Measurements from ENCODE around the gene PRAC1. TPM values are rescaled to one million over a fixed set of nuclear protein-coding genes. Genes with fewer than 3 reads are reported as not detected.
A peak's percentile ranks its signal among the peaks of the same experiment; 100 is the strongest.

The PRAC1 gene
- total RNA-seq, 1 experiment from 2014 or later = not detected

DNA sequence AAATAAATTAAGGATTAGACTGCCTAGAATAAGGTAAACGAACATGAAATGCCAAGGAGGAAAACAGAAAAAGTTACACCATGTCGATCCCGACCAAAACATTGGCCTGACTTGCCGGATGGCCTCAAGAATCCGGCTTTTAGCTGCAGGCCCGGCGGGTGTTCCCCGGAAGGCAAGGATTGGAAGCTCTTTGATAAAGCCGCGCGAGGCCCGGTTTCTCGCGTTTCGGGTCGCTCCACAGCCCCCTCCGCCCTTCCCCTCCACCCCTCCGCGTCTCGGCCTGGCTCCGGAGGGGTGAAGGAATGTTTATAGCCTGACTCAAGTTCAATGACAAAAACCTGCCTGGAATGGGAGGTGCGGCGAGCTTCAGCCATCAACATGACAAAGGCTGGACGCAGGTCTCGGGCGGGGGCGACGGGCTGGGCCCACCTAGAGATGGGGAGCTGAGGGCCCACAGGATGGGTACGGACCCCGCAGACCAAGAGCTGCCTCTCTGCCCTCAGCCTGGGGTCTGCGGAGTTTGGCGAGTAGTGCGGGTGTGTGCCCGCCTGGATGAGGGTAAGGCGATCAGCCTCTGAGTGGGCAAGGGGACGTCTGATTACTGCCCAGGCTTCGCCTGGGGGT, 2.6 kb downstream of the PRAC1 start:
- H3K9ac ChIP-seq (ENCODE audit: extremely low read depth, insufficient read length, low read length) = no peak overlapping the region
- H3K4ac ChIP-seq (ENCODE audit: low read depth, low read length) = no peak overlapping the region
- no peak overlapping the region for H3T11ph ChIP-seq (ENCODE audit: low read length)
- no peaks in the 10 kb centered on the region for H4K20me1 ChIP-seq (ENCODE audit: control insufficient read depth, insufficient read depth, insufficient read length)
- Mint-ChIP-seq H3K4me3 (peak overlapping the region; percentile 40 to 66; a peak in 3 of 5 replicates), H3K27me3 (ENCODE audit: low read depth) (peaks cover 100% of the 10 kb centered on the region), H3K27ac (peak overlapping the region in 1 of 3 experiments; percentile 31; a peak in 1 of 7 replicates), H3K4me1 (peaks cover 40 to 49% of the 10 kb centered on the region in 2 experiments), H3K9me3 (peaks cover 0 to 11% of the 10 kb centered on the region in 2 experiments; a peak in 2 of 5 replicates), H3K36me3 (ENCODE audit: insufficient read depth in 1 of 3, low read depth in 3 of 3) (no peaks in the 10 kb centered on the region)
- no peak overlapping the region for H4K5ac ChIP-seq (ENCODE audit: insufficient read length, low read depth, low read length)
- no CpG with 5 or more reads among the region's 37 CpGs for WGBS (ENCODE audit: extremely low coverage, insufficient read length, low lambda C conversion rate)
- no peaks in the 10 kb centered on the region for H3K9me3 ChIP-seq (ENCODE audit: control insufficient read depth, low read depth, low read length)
- no peak overlapping the region for H4K8ac ChIP-seq (replicated peaks; ENCODE audit: insufficient read length, low read depth, low read length)
- H3K4me2 ChIP-seq (ENCODE audit: insufficient read depth, insufficient read length, low read length) = peak overlapping the region; percentile 49
- H2BK5ac ChIP-seq (ENCODE audit: insufficient read length, low read length) = no peak overlapping the region
- peaks cover 2% of the 10 kb centered on the region; the same call in 1 of the 2 replicates for H3K4me1 ChIP-seq (ENCODE audit: insufficient read depth, low read length)
- H2BK20ac ChIP-seq (ENCODE audit: low read depth, low read length, poor library complexity, severe bottlenecking) = no peak overlapping the region
- H2BK15ac ChIP-seq (ENCODE audit: low read depth, low read length) = no peak overlapping the region
- H4K91ac ChIP-seq (ENCODE audit: insufficient read length, low read depth, low read length) = no peak overlapping the region
- H2AFZ ChIP-seq (ENCODE audit: low read length) = no peak overlapping the region
- H3K18ac ChIP-seq (ENCODE audit: insufficient read length, low read depth, low read length) = no peak overlapping the region
- H2AK5ac ChIP-seq (ENCODE audit: insufficient read length, low read length) = no peak overlapping the region
- no peak for TF ChIP-seq CTCF (conservative IDR thresholded peaks at IDR 0.05)
- H3K56ac ChIP-seq (ENCODE audit: insufficient read length, low read depth, low read length) = no peak overlapping the region
- H3K27ac ChIP-seq (ENCODE audit: insufficient read length, low read depth, low read length) = no peak overlapping the region
- no peaks in the 10 kb centered on the region for H3K79me2 ChIP-seq (ENCODE audit: insufficient read depth, low read length)
- no peaks in the 10 kb centered on the region for H3K79me1 ChIP-seq (ENCODE audit: insufficient read depth, low read depth, low read length, poor library complexity, severe bottlenecking)
- no peak overlapping the region for H3K14ac ChIP-seq (ENCODE audit: insufficient read depth, low read length)
- H3K23ac ChIP-seq (ENCODE audit: insufficient read length, low read depth, low read length) = no peak overlapping the region
- DNase-seq = peak; percentile 93
- peaks cover 12% of the 10 kb centered on the region for H3K23me2 ChIP-seq (ENCODE audit: insufficient read length, low read depth, low read length, poor library complexity, severe bottlenecking)
- H3K27me3 ChIP-seq (ENCODE audit: insufficient read depth, low read length) = peaks cover 80% of the 10 kb centered on the region
- no peak overlapping the region for H2BK12ac ChIP-seq (ENCODE audit: insufficient read length, low read depth, low read length)
- no peak overlapping the region for H2BK120ac ChIP-seq (ENCODE audit: low read depth, low read length, poor library complexity, severe bottlenecking)

All from H9 (cell line).